Spinal cord (tissue), 10 donors: ENCODE measurements around the gene PRR5. TPM values are rescaled to one million over a fixed set of nuclear protein-coding genes. Genes with fewer than 3 reads are reported as not detected.
A peak's percentile ranks its signal among the peaks of the same experiment; 100 is the strongest.
"Not testable (repeated sequence)": the region's sequence is repeated elsewhere in the genome, so short reads cannot be mapped to it uniquely, and the experiment has no call there.

Experiments
- DNase-seq, 6 donors: peaks; one replicate each; pipeline versions ENCODE4 v3.0.0 to v3.0.0-alpha.2; 2013 to 2015; ENCODE audit warnings: low spot score in 6 of 6, low read depth in 4 of 6
- H3K27ac ChIP-seq: one replicate; pipeline ENCODE4 v1.5.1; 2013; ENCODE audit warnings: low read depth, low read length, control low read depth
- H3K27me3 ChIP-seq: one replicate; pipeline ENCODE4 v1.6.1; 2013; ENCODE audit warnings: low read length; ENCODE audit not compliant: control insufficient read depth, insufficient read depth
- H3K36me3 ChIP-seq: one replicate; pipeline ENCODE4 v1.6.1; 2013; ENCODE audit warnings: low read length; ENCODE audit not compliant: control insufficient read depth, insufficient read depth
- H3K4me1 ChIP-seq: one replicate; pipeline ENCODE4 v1.6.1; 2013; ENCODE audit warnings: low read length; ENCODE audit not compliant: control insufficient read depth, insufficient read depth
- H3K4me3 ChIP-seq: one replicate; pipeline ENCODE4 v1.5.1; 2013; ENCODE audit warnings: low read depth, low read length, control low read depth
- H3K9me3 ChIP-seq: one replicate; pipeline ENCODE4 v1.6.1; 2013; ENCODE audit warnings: low read length; ENCODE audit not compliant: control insufficient read depth, insufficient read depth
- whole genome bisulfite sequencing: methylation state at CpG from one replicate; pipeline ENCODE4 v1.1.5; 2013; ENCODE audit warnings: missing lambda C conversion rate; ENCODE audit not compliant: insufficient coverage; 5-methylcytosine and 5-hydroxymethylcytosine counted together
- polyA plus RNA-seq, 2 donors: library from polyadenylated mRNA; unstranded; fragments of 120-200 nt; gene quantifications; one replicate each; pipeline ENCODE4 v1.2.1, GENCODE V29; 2013; ENCODE audit not compliant: insufficient read length in 2 of 2
- total RNA-seq, 2 donors: library from RNA; depleted of rRNA in 1 of 2; stranded (reverse); fragments of 120-200 nt in 1 of 2; fragments of >200 nt in 1 of 2; gene quantifications; one replicate each; pipeline versions ENCODE4 v1.2.3 to v1.2.4, GENCODE V29; 2013 to 2014
- donor health status: healthy.

PRR5 gene
- total and polyA plus RNA-seq, 4 donors: 12.1 to 35.2 (median 20.9) TPM

DNA sequence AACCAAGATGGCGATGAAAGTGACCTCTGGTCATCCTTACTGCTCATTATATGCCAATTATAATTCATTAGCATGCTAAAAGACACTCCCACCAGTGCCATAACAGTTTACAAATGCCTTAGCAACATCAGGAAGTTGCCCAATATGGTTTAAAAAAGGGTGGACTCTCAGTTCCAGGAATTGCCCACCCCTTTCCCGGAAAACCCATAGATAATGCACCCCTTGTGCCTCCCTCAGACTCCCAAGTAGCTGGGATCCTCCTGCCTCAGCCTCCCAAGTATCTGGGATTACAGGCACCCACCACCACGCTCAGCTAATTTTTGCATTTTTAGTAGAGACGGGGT is 45.8 kb downstream of the PRR5 start:
- H3K9me3 ChIP-seq, H3K27ac ChIP-seq, DNase-seq, H3K4me3 ChIP-seq, H3K36me3 ChIP-seq: not testable (repeated sequence)
- WGBS: 98% methylated on average over 3 of the region's 4 CpGs
- Histone ChIP-seq H3K27me3 (peaks cover 11% of the 10 kb centered on the region), H3K4me1 (peaks cover 17% of the 10 kb centered on the region)

DNA sequence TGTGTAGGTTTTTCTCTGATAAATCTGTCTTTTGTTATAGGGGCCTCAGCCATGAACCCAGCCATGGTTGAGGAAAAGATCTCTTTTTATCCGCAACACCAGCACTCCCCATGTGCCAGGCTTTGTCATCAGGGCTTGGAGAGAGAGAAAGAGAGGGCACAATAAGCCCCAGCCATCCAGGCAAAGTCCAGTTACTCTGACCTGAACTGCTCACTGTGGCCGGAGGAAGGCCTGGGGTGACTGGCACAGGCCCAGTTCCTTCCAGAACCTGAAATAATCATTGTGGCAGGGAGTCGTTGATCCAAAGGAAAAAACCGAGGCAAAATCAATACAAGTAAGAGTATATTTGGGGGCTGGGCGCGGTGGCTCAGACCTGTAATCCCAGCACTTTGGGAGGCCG is 46.5 kb downstream of the PRR5 start:
- H3K27me3 ChIP-seq: peaks cover 19% of the 10 kb centered on the region
- no peaks in the 10 kb centered on the region for H3K36me3 ChIP-seq
- peaks cover 25% of the 10 kb centered on the region for H3K4me1 ChIP-seq
- peaks cover 1% of the 10 kb centered on the region for H3K9me3 ChIP-seq
- H3K4me3 ChIP-seq: no peak overlapping the region
- WGBS: 95% methylated on average over 7 of the region's 7 CpGs
- H3K27ac ChIP-seq: no peak overlapping the region
- DNase-seq: no peak

DNA sequence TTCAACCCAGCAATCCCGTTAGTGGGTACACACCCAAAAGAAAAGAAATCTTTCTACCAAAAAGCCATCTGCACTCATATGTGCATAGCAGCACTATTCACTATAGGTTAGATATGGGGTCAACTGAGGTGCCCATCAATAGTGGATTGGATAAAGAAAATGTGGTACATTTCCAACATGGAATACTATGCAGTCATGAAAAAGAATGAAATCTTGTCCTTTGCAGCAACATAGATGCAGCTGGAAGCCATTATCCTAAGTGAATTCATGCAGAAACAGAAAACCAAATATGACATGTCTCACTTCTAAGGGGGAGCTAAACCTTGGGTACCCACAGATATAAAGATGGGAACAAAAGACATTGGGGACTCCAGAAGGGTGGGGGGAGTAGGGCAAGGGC is 48.5 kb downstream of the PRR5 start:
- H3K27me3 ChIP-seq: peaks cover 36% of the 10 kb centered on the region
- H3K4me1 ChIP-seq: peaks cover 29% of the 10 kb centered on the region
- H3K36me3 ChIP-seq: no peaks in the 10 kb centered on the region
- WGBS: no CpG with 5 or more reads among the region's 1 CpG
- H3K27ac ChIP-seq: no peak overlapping the region
- no peak overlapping the region for H3K4me3 ChIP-seq
- DNase-seq: no peak
- peaks cover 1% of the 10 kb centered on the region for H3K9me3 ChIP-seq

DNA sequence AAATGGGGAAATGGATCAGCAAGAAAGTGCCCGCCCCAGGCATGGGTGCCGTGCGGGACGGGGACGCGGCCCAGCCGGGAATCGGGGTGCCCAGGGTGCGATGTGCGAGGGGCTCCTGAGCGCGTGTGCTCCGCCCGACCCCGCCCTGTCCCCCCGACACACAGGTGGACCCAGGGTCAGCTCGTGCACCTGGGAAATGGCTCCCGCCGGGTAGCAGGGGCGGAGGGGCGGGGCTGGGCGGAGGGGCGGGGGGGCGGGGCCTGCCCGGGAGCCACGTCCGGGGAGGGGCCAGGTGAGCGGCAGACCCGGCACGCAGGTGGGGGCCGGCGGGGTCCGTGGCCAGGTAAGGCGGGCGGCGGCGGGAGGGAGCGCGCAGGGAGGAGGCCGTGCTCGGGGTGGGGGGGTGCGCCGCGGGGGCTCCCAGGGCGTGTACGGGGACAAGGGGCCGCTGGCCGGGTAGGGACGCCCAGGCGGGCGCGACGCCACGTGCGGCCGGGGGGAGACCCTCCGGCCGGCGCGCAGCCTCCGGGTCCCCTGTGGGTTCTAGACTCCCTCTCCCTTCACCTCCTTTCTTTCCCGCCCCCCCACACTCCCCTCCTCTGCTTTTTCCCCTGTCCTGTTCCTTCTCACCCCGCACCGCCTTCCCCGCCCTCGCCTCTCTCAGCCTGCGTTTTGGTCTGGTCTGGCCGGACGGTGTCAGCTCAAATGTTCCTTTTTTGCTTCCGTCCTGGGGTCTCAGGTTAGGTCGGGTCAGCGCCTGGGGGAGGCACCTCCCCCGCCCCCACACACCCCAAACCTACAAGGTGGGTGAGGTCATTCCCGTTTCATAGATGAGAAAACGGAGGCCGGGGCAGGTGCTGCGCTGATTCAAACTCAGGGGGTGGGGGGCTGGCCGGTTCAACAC is 50.5 kb downstream of the PRR5 start, which contains the start of gene ARHGAP8:
Gene ARHGAP8 (plus strand): TSS at position 291 of the 904 bp plus-strand sequence. CDS start 33,953 bp downstream, outside the sequence.
- peaks cover 1% of the 10 kb centered on the region for H3K9me3 ChIP-seq
- peaks cover 38% of the 10 kb centered on the region for H3K27me3 ChIP-seq
- no peaks in the 10 kb centered on the region for H3K36me3 ChIP-seq
- peaks cover 20% of the 10 kb centered on the region for H3K4me1 ChIP-seq
- no peak for DNase-seq
- H3K4me3 ChIP-seq: no peak within 1 kb of the TSS
- no peak within 1 kb of the TSS for H3K27ac ChIP-seq
- 6% methylated on average over 54 of the region's 78 CpGs for WGBS

DNA sequence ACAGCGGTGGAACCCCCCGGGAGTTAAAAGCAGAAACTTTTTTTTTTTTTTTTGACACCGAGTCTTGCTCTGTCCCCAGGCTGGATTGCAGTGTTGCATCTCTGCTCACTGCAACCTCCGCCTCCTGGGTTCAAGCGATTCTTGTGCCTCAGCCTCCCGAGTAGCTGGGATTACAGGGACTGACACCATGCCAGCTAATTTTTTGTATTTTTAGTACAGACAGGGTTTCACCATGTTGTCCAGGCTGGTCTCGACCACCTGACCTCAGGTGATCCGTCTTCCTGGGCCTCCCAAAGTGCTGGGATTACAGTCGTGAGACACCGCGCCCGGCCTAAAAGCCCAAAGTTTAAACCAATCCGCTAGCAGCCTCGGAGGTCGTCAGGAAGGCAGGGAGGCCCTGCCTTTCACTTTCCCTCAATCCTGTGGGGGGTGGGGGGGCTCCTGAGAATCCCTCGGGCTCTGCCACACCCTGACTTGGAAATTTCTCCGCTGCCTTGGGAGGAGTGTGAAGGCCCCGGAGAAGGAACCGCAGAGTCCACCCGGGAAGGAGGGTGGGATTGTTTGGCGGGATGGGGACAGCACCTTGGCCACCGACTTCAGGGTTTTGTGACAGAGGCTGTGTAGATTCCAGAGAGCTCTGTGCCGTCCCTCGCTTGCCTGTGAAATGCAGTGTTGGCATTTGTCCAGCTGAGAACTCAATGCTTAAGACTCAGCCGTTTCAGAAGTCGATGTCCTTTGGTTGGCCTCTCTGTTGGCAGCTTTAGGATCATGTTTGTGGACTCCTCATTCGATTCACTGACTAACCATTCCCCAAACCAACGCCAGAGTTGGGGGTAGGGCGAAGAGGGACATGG is 51.4 kb downstream of the PRR5 start:
- DNase-seq: peak in 5 of 6 donors; percentile 48 to 87 (median 65)
- WGBS: 15% methylated on average over 18 of the region's 29 CpGs
- Histone ChIP-seq H3K4me1 (peaks cover 19% of the 10 kb centered on the region), H3K27ac (no peak overlapping the region), H3K36me3 (no peaks in the 10 kb centered on the region), H3K9me3 (peaks cover 1% of the 10 kb centered on the region), H3K27me3 (peaks cover 38% of the 10 kb centered on the region), H3K4me3 (no peak overlapping the region)

DNA sequence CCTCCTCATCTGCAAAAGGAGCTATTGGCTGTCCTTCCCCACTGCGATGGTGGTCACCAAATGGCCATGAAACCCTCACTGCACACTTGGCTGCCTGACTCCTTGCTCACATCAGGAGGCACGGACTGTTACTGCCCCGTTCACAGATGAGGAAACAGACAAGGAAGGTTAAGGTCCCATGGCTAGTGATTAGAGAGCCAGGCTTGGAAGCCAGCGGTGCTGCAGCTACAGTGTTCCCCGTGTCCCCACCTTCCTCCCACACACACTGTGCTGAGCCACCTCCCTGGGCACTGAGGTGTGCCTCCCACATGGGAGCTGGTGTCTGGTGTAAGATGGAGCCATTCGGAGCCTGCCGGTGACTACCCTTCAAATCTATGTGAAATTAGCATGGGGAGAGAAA is 53.0 kb downstream of the PRR5 start:
- Histone ChIP-seq H3K36me3 (no peaks in the 10 kb centered on the region), H3K4me1 (peaks cover 19% of the 10 kb centered on the region), H3K27me3 (peaks cover 38% of the 10 kb centered on the region), H3K27ac (no peak overlapping the region), H3K4me3 (no peak overlapping the region), H3K9me3 (peaks cover 1% of the 10 kb centered on the region)
- DNase-seq: no peak
- WGBS: 69% methylated on average over 2 of the region's 7 CpGs

DNA sequence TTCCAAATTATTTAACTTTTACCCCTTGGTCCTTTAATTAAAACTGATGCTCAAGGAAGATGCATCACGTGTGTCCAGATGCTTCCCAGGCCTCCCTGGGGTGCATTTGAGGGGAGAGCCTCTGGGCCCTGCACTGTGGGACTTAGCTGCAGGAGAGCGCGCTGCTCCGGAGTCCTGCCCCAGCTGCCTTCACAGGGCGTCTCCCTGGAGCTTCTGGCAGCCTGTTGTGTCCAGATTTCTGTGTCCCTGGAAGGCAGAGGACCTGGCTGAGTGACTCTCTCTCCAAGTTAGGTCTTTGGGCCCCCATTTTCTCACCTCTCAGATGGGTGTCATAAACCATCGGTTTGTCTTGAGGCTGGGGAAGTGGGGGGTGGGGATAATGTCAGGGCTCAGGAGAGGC is 53.4 kb downstream of the PRR5 start:
- no peak overlapping the region for H3K27ac ChIP-seq
- no peak for DNase-seq
- peaks cover 38% of the 10 kb centered on the region for H3K27me3 ChIP-seq
- 63% methylated on average over 5 of the region's 6 CpGs for WGBS
- H3K36me3 ChIP-seq: no peaks in the 10 kb centered on the region
- peaks cover 1% of the 10 kb centered on the region for H3K9me3 ChIP-seq
- H3K4me1 ChIP-seq: peaks cover 19% of the 10 kb centered on the region
- no peak overlapping the region for H3K4me3 ChIP-seq

DNA sequence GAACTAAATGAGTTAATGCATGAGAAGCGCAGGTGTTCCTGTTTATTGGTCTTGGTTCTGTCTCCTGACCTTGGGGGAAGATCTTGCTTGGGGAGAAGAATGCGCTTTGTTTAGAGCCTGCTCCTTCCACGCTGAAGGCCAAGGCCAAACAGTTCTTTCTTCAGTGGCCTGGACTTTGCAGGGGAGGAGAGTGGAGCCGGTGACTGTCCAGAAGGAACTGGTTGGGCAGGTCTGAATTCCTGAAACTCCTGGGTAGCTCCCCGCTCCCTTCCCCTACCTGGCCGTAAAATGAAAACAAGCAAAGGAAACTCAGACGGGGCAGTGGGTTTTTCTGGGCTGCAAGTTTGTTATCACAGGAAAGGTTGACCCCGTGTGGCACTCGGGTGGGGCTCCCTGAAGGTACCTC is 54.0 kb downstream of the PRR5 start:
- H3K36me3 ChIP-seq: no peaks in the 10 kb centered on the region
- no peak overlapping the region for H3K27ac ChIP-seq
- H3K27me3 ChIP-seq: peaks cover 38% of the 10 kb centered on the region
- H3K4me1 ChIP-seq: peaks cover 19% of the 10 kb centered on the region
- no peak overlapping the region for H3K4me3 ChIP-seq
- peaks cover 1% of the 10 kb centered on the region for H3K9me3 ChIP-seq
- 71% methylated on average over 8 of the region's 9 CpGs for WGBS
- DNase-seq: no peak

DNA sequence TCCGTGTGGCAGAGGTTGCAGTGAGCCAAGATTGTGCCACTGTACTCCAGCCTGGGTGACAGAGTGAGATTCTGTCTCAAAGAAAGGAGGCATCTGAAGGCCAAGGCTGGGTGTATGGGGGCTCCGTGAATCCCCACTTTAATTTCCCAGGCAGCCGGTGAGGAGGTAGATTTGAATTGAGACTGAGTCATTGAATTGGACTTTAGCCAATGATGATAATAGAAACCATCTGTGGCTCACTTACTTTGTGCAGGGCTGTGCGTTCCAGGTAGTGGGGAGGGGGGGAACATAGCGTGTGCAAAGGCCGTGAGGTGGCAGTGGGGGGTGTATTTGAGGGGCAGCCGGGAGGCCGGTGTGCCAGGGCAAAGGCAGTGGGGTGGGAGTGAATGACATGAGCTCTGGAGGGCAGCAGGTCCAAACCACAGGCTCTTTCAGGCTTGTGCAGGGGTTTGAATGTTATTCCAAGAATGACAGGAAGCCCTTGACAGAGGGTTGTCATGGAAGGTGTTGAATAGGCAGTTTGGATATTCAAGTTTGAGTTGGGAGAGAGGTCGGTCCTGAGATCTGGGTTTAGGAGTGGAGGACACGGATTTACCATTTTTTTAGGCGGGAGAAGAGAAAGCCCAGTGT is 56.5 kb downstream of the PRR5 start:
- Histone ChIP-seq H3K9me3 (no peaks in the 10 kb centered on the region), H3K27me3 (peaks cover 20% of the 10 kb centered on the region), H3K4me3 (no peak overlapping the region), H3K36me3 (no peaks in the 10 kb centered on the region), H3K4me1 (peaks cover 7% of the 10 kb centered on the region), H3K27ac (no peak overlapping the region)
- peak in 2 of 6 donors; percentile 59 to 64 for DNase-seq
- WGBS: 58% methylated on average over 11 of the region's 11 CpGs
